CD8-positive, alpha-beta memory T cell (primary cell): ENCODE data around the gene CDHR2. TPM values are rescaled to one million over a fixed set of nuclear protein-coding genes. Genes with fewer than 3 reads are reported as not detected.

Source experiments
- CTCF ChIA-PET: fragments of 350-600 bp; sonication (Branson Sonifier 250); formaldehyde crosslinking; loops from one replicate; lab custom pipeline; 2021; ENCODE audit warnings: antibody characterized with exemption; lab: Charles Lee
- POLR2A ChIA-PET: fragments of 350-600 bp; sonication (Branson Sonifier 250); formaldehyde crosslinking; loops from one replicate; lab custom pipeline; 2021; ENCODE audit warnings: antibody characterized with exemption; lab: Charles Lee
- DNase-seq, 5 donors: peaks; one replicate each; pipeline versions ENCODE4 v3.0.0 to v3.0.0-alpha.2; 2020 to 2022; ENCODE audit warnings: mixed read lengths in 1 of 5
- H3K27ac ChIP-seq: one replicate; pipeline ENCODE4 v1.7.0; 2013; ENCODE audit warnings: low read depth, mild to moderate bottlenecking, low read length, moderate library complexity
- H3K27me3 ChIP-seq: 2 replicates; pipeline ENCODE4 v1.7.0; 2013; ENCODE audit warnings: low read length, mild to moderate bottlenecking; ENCODE audit not compliant: insufficient read depth, poor library complexity, severe bottlenecking
- H3K36me3 ChIP-seq: 2 replicates; pipeline ENCODE4 v1.7.0; 2013; ENCODE audit warnings: mild to moderate bottlenecking, low read length, moderate library complexity; ENCODE audit not compliant: insufficient read depth
- H3K4me1 ChIP-seq: 2 replicates; pipeline ENCODE4 v1.7.0; 2013; ENCODE audit warnings: mild to moderate bottlenecking, low read length, moderate library complexity; ENCODE audit not compliant: insufficient read depth
- H3K4me3 ChIP-seq: 2 replicates; pipeline ENCODE4 v1.7.0; 2013; ENCODE audit warnings: mild to moderate bottlenecking, low read length
- H3K9me3 ChIP-seq: 2 replicates; pipeline ENCODE4 v1.7.0; 2013; ENCODE audit warnings: mild to moderate bottlenecking, low read length
- H3K27ac Mint-ChIP-seq, 8 donors: one replicate each; pipeline ENCODE4 v1.8.0; 2020 to 2021; ENCODE audit warnings: mixed read lengths in 8 of 8, mild to moderate bottlenecking in 6 of 8, inconsistent platforms in 3 of 8, moderate library complexity in 3 of 8
- H3K27me3 Mint-ChIP-seq, 2 donors: one replicate each; pipeline ENCODE4 v1.8.0; 2020 to 2021; ENCODE audit warnings: mixed read lengths in 2 of 2, mild to moderate bottlenecking in 1 of 2, moderate library complexity in 1 of 2
- H3K36me3 Mint-ChIP-seq, 3 donors: one replicate each; pipeline ENCODE4 v1.8.0; 2020 to 2021; ENCODE audit warnings: mixed read lengths in 3 of 3, inconsistent platforms in 1 of 3, mild to moderate bottlenecking in 1 of 3
- H3K4me1 Mint-ChIP-seq, 3 donors: one replicate each; pipeline ENCODE4 v1.8.0; 2020 to 2021; ENCODE audit warnings: mixed read lengths in 3 of 3, inconsistent platforms in 1 of 3, mild to moderate bottlenecking in 1 of 3
- H3K4me3 Mint-ChIP-seq, 7 donors: one replicate each; pipeline ENCODE4 v1.8.0; 2020 to 2021; ENCODE audit warnings: mixed read lengths in 7 of 7, mild to moderate bottlenecking in 6 of 7, moderate library complexity in 4 of 7, inconsistent platforms in 2 of 7
- H3K9me3 Mint-ChIP-seq, 5 donors: one replicate each; pipeline ENCODE4 v1.8.0; 2020 to 2022; ENCODE audit warnings: mixed read lengths in 5 of 5, mild to moderate bottlenecking in 3 of 5, moderate library complexity in 2 of 5, inconsistent platforms in 1 of 5
- polyA plus RNA-seq: library from polyadenylated mRNA; unstranded; fragments of 300-500 nt; fragmentation: Illumina TruSeq; gene quantifications from one replicate; pipeline ENCODE4 v1.2.3, GENCODE V29; 2021
- total RNA-seq, 2 experiments: library from RNA; stranded (reverse); gene quantifications; one replicate each; pipeline ENCODE4 v1.2.3, GENCODE V29; 2021

The CDHR2 gene
- total and polyA plus RNA-seq, 3 experiments from 2014 or later, result 0.49 to 1.1 TPM; not detected in 1

DNA sequence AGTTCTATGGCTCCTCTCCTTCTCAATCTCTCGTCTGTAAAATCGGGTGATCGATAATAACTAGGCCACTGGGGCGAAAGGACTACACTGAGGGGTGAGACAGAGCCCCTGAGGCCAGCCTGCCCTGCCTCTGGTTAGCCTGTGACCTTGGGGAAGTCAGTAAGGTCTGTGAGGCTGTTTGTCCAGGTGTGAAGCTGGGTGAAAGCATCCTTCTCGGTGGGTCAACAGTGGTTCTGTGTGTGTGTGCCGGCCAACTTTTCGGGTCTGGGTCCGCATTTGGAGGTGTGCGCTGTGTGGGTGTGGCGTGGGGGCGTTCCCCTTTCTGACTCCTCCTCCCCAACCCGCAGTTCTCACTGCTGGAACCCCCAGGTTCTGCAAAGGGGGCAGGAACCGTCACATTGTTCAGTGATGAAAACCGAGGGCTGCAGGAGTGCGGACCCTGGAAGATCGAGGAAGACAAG is 7.0 kb upstream of the CDHR2 start:
- ChIA-PET CTCF (interaction anchor here (1.4 to 6.4 kb wide), 8 partner anchors 10 to 125 kb away, joined by 4 to 90 read pairs (median 10); partner anchors contain the start of genes CLTB and FAF2), POLR2A (interaction anchor here (0.7 to 4.1 kb wide), 6 partner anchors 8 to 94 kb away, joined by 4 to 51 read pairs (median 12); partner anchors contain the start of gene FAF2)
- peak overlapping the region; percentile 96 to 100 (median 98) for H3K27ac Mint-ChIP-seq
- DNase-seq, result peak; percentile 53 to 73 (median 60)
- H3K4me3 Mint-ChIP-seq, result peak overlapping the region; percentile 88 to 94 (median 90)
- peaks cover 67% of the 10 kb centered on the region for H3K4me1 ChIP-seq
- H3K36me3 Mint-ChIP-seq, result peaks cover 0 to 13% (median 0%) of the 10 kb centered on the region in 3 donors
- H3K36me3 ChIP-seq, result no peaks in the 10 kb centered on the region
- H3K27ac ChIP-seq, result peak overlapping the region; percentile 83
- H3K4me1 Mint-ChIP-seq, result peaks cover 66 to 80% (median 72%) of the 10 kb centered on the region in 3 donors
- H3K27me3 Mint-ChIP-seq, result peaks cover 0 to 7% of the 10 kb centered on the region in 2 donors
- peak overlapping the region; percentile 83 for H3K4me3 ChIP-seq
- H3K9me3 ChIP-seq, result no peaks in the 10 kb centered on the region
- H3K27me3 ChIP-seq, result no peaks in the 10 kb centered on the region
- H3K9me3 Mint-ChIP-seq, result no peaks in the 10 kb centered on the region

DNA sequence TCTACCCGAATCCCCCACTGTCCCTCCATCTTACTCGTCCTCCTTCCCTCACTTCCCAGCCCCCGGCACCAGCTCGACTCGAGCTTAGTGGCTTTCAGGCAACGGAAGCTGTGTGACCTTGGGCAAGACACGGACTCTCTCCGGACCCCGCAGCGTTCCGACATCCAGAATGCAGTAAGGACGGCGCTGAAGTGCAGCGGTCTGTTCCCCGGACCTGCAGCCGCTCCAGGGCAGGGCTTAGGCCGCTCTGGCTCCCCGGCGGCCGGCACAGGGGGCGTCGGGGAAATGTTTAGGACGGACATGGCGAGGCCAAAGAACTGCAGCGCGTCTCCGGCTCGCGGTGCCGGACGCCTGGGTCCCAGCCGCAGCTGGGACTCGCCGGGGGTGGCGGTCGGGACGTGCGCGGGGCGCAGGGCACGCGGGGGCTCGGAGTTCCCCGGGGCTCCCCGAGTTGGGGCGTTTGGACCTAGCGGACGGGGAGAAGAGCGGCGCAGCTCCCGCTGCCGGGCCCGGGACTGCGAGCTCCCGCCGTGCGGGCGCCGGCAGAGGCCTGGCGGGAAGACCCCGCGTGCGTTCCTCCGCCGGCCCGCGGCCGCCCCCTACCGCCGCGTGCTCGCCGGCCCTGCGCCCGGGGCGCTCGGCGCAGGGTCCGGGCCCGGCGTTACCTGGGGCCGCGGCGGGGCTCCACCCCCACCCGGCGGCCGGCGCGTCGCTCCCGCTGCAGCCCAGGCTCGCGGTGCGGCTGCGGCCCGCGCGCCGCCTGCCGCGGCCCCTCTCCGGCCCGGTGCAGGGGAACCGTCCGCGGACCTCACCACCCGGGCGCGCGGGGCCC is 6.3 kb upstream of the CDHR2 start:
- ChIA-PET POLR2A (interaction anchor here (0.6 to 4.1 kb wide), 13 partner anchors 7 to 386 kb away, joined by 3 to 51 read pairs (median 7); partner anchors contain the start of genes FAF2, HIGD2A and NOP16), CTCF (interaction anchor here (0.8 to 6.4 kb wide), 14 partner anchors 11 to 126 kb away, joined by 3 to 90 read pairs (median 7); partner anchors contain the start of genes CLTB and FAF2)
- peaks cover 0 to 2% of the 10 kb centered on the region in 2 donors for H3K27me3 Mint-ChIP-seq
- Histone ChIP-seq H3K9me3 (no peaks in the 10 kb centered on the region), H3K27ac (peak overlapping the region; percentile 83), H3K36me3 (no peaks in the 10 kb centered on the region), H3K4me3 (peak overlapping the region; percentile 83), H3K4me1 (peaks cover 71% of the 10 kb centered on the region), H3K27me3 (no peaks in the 10 kb centered on the region)
- H3K4me3 Mint-ChIP-seq, result peak overlapping the region; percentile 89 to 97 (median 92)
- H3K9me3 Mint-ChIP-seq, result no peaks in the 10 kb centered on the region
- H3K36me3 Mint-ChIP-seq, result peaks cover 0 to 7% (median 0%) of the 10 kb centered on the region in 3 donors
- H3K27ac Mint-ChIP-seq, result peak overlapping the region; percentile 96 to 100 (median 98)
- DNase-seq, result peak in 4 of 5 donors; percentile 33 to 52 (median 36)
- peaks cover 70 to 85% (median 77%) of the 10 kb centered on the region in 3 donors for H3K4me1 Mint-ChIP-seq

DNA sequence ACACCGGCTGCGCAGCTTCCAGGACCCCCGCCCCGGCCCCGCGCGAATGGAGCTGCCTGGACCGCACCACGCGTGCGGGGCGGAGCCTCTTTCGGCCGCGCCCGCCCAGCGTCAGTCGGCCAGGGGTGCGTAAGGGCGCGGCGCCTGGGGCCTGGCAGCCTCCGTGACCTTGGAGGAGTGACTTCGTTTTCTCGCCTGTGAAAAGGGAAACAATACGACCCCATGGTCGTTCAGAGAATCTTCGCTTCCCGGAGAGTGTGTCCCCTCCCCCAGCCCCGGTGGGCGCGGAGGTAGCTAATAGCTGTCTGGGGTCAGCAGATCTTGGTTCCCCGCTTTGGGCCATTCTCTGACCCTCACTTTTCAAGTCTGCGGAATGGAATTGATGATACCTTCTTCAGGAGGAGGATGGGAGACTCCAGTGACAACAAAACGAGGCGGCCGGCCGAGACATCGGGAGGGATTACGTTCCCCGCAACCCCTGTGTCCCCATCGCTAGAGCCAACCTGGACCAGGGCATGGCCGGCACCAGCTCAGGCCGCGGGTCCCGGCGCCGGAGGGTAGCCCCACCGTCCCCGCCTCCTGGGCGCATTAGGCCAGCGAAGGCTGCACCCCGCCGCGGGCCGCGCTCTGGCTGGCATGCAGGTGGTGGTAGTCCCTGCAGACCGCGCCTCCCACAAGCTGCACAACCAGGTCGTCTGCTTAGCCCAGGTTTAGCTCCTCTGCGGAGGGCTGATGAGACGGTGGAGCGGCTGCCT is 5.5 kb upstream of the CDHR2 start:
- CTCF ChIA-PET, result interaction anchor here (0.8 to 6.4 kb wide), 17 partner anchors 9 to 127 kb away, joined by 3 to 90 read pairs (median 5); partner anchors contain the start of genes CLTB and FAF2
- DNase-seq, result peak; percentile 60 to 82 (median 74)
- H3K36me3 ChIP-seq, result no peaks in the 10 kb centered on the region
- H3K4me1 ChIP-seq, result peaks cover 69% of the 10 kb centered on the region
- H3K27me3 ChIP-seq, result no peaks in the 10 kb centered on the region
- Mint-ChIP-seq H3K27me3 (peaks cover 0 to 1% of the 10 kb centered on the region in 2 donors), H3K36me3 (peaks cover 0 to 7% (median 0%) of the 10 kb centered on the region in 3 donors), H3K9me3 (no peaks in the 10 kb centered on the region), H3K27ac (peak overlapping the region; percentile 96 to 99 (median 98)), H3K4me1 (peaks cover 65 to 82% (median 74%) of the 10 kb centered on the region in 3 donors), H3K4me3 (peak overlapping the region; percentile 92 to 97 (median 93))
- H3K27ac ChIP-seq, result peak overlapping the region; percentile 85
- H3K4me3 ChIP-seq, result peak overlapping the region; percentile 92
- H3K9me3 ChIP-seq, result no peaks in the 10 kb centered on the region
- POLR2A ChIA-PET, result interaction anchor here (0.6 to 4.1 kb wide), 13 partner anchors 8 to 387 kb away, joined by 3 to 51 read pairs (median 7); partner anchors contain the start of genes FAF2, HIGD2A and NOP16

DNA sequence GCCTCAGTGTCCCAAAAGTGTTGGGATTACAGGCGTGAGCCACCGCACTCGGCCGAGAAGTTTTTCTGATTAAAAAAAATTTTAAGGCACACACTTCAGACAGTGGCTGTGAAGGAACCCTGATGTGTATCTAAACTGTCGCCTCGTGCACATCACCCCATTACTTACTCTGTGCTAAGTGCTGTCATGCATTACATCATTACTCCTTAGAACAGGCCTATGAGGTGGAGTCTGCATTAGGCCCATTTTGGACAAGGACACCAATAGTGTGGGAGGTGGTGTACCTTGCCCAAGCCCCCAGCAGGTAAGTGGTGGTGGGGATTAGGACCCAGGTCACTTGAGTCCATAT is 3.8 kb upstream of the CDHR2 start:
- H3K27ac ChIP-seq, result no peak overlapping the region
- H3K9me3 ChIP-seq, result no peaks in the 10 kb centered on the region
- peak overlapping the region in 5 of 7 donors; percentile 19 to 93 (median 65) for H3K4me3 Mint-ChIP-seq
- peak overlapping the region; percentile 48 to 98 (median 87) for H3K27ac Mint-ChIP-seq
- H3K27me3 ChIP-seq, result no peaks in the 10 kb centered on the region
- H3K4me1 Mint-ChIP-seq, result peaks cover 50 to 73% (median 57%) of the 10 kb centered on the region in 3 donors
- no peak overlapping the region for H3K4me3 ChIP-seq
- H3K36me3 ChIP-seq, result no peaks in the 10 kb centered on the region
- H3K36me3 Mint-ChIP-seq, result peaks cover 0 to 7% (median 0%) of the 10 kb centered on the region in 3 donors
- no peak for DNase-seq
- peaks cover 0 to 1% of the 10 kb centered on the region in 2 donors for H3K27me3 Mint-ChIP-seq
- H3K4me1 ChIP-seq, result peaks cover 58% of the 10 kb centered on the region
- no peaks in the 10 kb centered on the region for H3K9me3 Mint-ChIP-seq
- POLR2A ChIA-PET, result interaction anchor here (2.7 kb wide), 1 partner anchor 10 kb away, joined by 13 read pairs; no protein-coding TSS in a partner anchor
- CTCF ChIA-PET, result interaction anchor here (2.5 to 6.4 kb wide), 3 partner anchors 13 to 129 kb away, joined by 14 to 90 read pairs (median 39); partner anchors contain the start of gene CLTB

DNA sequence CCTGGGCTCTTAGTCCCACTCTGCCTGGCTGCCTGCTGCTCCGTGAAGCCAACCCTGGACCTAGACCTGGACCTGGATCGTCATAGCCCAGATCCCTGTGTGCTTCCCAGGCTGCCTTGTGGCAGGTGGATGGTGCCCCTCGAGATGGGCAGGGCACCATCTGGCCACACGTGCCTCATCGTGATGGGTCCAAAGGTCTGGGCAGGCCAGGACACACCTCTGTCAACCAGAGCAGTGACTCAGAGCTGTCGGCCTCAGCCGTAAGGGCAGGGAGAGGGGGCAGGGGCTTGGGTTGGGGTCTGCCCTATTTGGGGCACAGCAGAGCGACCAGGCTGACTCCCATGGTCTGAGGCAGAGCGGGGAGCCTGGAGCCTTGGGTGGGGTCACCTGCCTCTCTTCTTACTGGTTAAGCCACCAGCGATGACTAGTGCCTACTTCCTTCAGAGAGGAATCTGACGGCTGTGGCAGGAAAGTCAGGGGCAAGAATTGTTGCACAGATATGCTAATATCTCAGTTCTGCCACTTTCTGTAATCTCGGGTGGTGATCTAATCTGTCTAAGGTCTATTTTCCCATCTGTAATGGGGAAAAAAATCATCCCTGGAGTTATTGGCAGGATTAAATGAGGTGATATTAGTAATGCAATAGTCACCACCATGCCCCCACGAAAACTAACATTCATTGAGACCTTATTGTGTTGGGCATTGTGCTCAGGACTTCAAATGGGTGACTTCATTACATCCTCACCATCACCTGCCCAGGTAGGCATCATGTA is 3.2 kb upstream of the CDHR2 start:
- no peak for DNase-seq
- Mint-ChIP-seq H3K27ac (peak overlapping the region; percentile 39 to 98 (median 78)), H3K4me1 (peaks cover 47 to 73% (median 54%) of the 10 kb centered on the region in 3 donors), H3K27me3 (peaks cover 0 to 1% of the 10 kb centered on the region in 2 donors), H3K36me3 (peaks cover 0 to 7% (median 0%) of the 10 kb centered on the region in 3 donors), H3K4me3 (peak overlapping the region in 2 of 7 donors; percentile 36 to 63), H3K9me3 (no peaks in the 10 kb centered on the region)
- Histone ChIP-seq H3K4me1 (peaks cover 58% of the 10 kb centered on the region), H3K9me3 (no peaks in the 10 kb centered on the region), H3K27ac (no peak overlapping the region), H3K36me3 (no peaks in the 10 kb centered on the region), H3K27me3 (no peaks in the 10 kb centered on the region), H3K4me3 (no peak overlapping the region)
- CTCF ChIA-PET, result interaction anchor here (0.5 to 6.4 kb wide), 3 partner anchors 14 to 129 kb away, joined by 3 to 90 read pairs (median 39); partner anchors contain the start of gene CLTB
- POLR2A ChIA-PET, result interaction anchor here (1.3 to 2.7 kb wide), 2 partner anchors 10 to 11 kb away, joined by 3 to 13 read pairs; no protein-coding TSS in a partner anchor

DNA sequence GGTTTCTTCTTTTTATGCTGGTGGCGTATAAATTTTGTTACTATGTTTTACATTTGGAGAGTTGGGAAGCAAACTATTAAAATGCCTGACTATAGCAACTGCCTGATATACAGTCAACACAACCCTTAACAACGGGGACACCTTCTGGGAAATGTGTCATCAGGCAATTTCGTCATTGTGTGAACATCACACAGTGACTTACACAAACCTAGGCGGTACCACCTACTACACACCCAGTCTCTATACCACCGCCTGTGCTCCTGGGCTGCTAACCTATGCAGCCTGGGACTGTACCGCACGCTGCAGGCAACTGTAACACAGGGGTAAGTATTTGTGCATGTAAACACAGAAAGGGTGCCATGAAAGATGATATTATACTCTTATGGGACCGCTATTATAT is 1.3 kb upstream of the CDHR2 start:
- Histone ChIP-seq H3K27ac (no peak overlapping the region), H3K4me1 (peaks cover 46% of the 10 kb centered on the region), H3K9me3 (no peaks in the 10 kb centered on the region), H3K36me3 (no peaks in the 10 kb centered on the region), H3K27me3 (no peaks in the 10 kb centered on the region), H3K4me3 (no peak overlapping the region)
- peak overlapping the region; percentile 60 to 84 (median 79) for H3K27ac Mint-ChIP-seq
- peaks cover 0 to 5% (median 0%) of the 10 kb centered on the region in 3 donors for H3K36me3 Mint-ChIP-seq
- no peak for DNase-seq
- peaks cover 0 to 1% of the 10 kb centered on the region in 2 donors for H3K27me3 Mint-ChIP-seq
- POLR2A ChIA-PET, result no interaction called here
- H3K4me1 Mint-ChIP-seq, result peaks cover 37 to 69% (median 40%) of the 10 kb centered on the region in 3 donors
- H3K4me3 Mint-ChIP-seq, result peak overlapping the region in 1 of 7 donors; percentile 21
- no peaks in the 10 kb centered on the region for H3K9me3 Mint-ChIP-seq
- CTCF ChIA-PET, result interaction anchor here (1.0 to 1.5 kb wide), 3 partner anchors 14 to 131 kb away, joined by 3 to 4 read pairs (median 3); no protein-coding TSS in a partner anchor
